ENCODE data around the gene CCDC197. TPM values are rescaled to one million over a fixed set of nuclear protein-coding genes. Genes with fewer than 3 reads are reported as not detected.

The CCDC197 gene
- total RNA-seq, 4 donors from 2014 or later, result not detected

- no peak for TF ChIP-seq CTCF (IDR thresholded peaks at IDR 0.05; ENCODE audit: low read depth)
Observed at GRCh38 chr14:94040796-94041195, 43.7 kb downstream of the CCDC197 start.

- TF ChIP-seq CTCF (IDR thresholded peaks at IDR 0.05; ENCODE audit: low read depth), result no peak
Observed at GRCh38 chr14:94041551-94042346, 44.6 kb downstream of the CCDC197 start.

GRCh38 chr14:94042433-94043091, 45.5 kb downstream of the CCDC197 start:
- no peak for TF ChIP-seq CTCF (IDR thresholded peaks at IDR 0.05; ENCODE audit: low read depth)

GRCh38 chr14:94043111-94043755, 46.1 kb downstream of the CCDC197 start:
- no peak for TF ChIP-seq CTCF (IDR thresholded peaks at IDR 0.05; ENCODE audit: low read depth)

- no peak for TF ChIP-seq CTCF (IDR thresholded peaks at IDR 0.05; ENCODE audit: low read depth)
Observed at GRCh38 chr14:94043756-94044475, 46.8 kb downstream of the CCDC197 start.

GRCh38 chr14:94044476-94045091, 47.5 kb downstream of the CCDC197 start:
- no peak for TF ChIP-seq CTCF (IDR thresholded peaks at IDR 0.05; ENCODE audit: low read depth)
